Measurements from ENCODE around the gene SLC38A10. TPM values are rescaled to one million over a fixed set of nuclear protein-coding genes. Genes with fewer than 3 reads are reported as not detected.

SLC38A10 gene
- total and polyA plus RNA-seq, 2 of the 13 experiments (the other 11 are each of a cell fraction or from before 2014, with no cell fraction given): 23.4 to 55.8 TPM

- peak; percentile 60 for TF ChIP-seq TFDP2 (CRISPR knock-in tag; IDR thresholded peaks at IDR 0.05)
- peak; percentile 53; the same call in 1 of the 2 replicates for TF ChIP-seq ZNF143 (CRISPR knock-in tag; IDR thresholded peaks at IDR 0.05)
- TF ChIP-seq ZNF563 (CRISPR knock-in tag; IDR thresholded peaks at IDR 0.05): no peak
- no peak for TF ChIP-seq ZNF619 (CRISPR knock-in tag; IDR thresholded peaks at IDR 0.05)
- TF ChIP-seq ISL2 (CRISPR knock-in tag; IDR thresholded peaks at IDR 0.05): peak; percentile 20; the same call in 1 of the 2 replicates
- TF ChIP-seq, protein P1, sequence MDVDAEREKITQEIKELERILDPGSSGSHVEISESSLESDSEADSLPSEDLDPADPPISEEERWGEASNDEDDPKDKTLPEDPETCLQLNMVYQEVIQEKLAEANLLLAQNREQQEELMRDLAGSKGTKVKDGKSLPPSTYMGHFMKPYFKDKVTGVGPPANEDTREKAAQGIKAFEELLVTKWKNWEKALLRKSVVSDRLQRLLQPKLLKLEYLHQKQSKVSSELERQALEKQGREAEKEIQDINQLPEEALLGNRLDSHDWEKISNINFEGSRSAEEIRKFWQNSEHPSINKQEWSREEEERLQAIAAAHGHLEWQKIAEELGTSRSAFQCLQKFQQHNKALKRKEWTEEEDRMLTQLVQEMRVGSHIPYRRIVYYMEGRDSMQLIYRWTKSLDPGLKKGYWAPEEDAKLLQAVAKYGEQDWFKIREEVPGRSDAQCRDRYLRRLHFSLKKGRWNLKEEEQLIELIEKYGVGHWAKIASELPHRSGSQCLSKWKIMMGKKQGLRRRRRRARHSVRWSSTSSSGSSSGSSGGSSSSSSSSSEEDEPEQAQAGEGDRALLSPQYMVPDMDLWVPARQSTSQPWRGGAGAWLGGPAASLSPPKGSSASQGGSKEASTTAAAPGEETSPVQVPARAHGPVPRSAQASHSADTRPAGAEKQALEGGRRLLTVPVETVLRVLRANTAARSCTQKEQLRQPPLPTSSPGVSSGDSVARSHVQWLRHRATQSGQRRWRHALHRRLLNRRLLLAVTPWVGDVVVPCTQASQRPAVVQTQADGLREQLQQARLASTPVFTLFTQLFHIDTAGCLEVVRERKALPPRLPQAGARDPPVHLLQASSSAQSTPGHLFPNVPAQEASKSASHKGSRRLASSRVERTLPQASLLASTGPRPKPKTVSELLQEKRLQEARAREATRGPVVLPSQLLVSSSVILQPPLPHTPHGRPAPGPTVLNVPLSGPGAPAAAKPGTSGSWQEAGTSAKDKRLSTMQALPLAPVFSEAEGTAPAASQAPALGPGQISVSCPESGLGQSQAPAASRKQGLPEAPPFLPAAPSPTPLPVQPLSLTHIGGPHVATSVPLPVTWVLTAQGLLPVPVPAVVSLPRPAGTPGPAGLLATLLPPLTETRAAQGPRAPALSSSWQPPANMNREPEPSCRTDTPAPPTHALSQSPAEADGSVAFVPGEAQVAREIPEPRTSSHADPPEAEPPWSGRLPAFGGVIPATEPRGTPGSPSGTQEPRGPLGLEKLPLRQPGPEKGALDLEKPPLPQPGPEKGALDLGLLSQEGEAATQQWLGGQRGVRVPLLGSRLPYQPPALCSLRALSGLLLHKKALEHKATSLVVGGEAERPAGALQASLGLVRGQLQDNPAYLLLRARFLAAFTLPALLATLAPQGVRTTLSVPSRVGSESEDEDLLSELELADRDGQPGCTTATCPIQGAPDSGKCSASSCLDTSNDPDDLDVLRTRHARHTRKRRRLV (CRISPR knock-in tag; IDR thresholded peaks at IDR 0.05): peak; percentile 10; the same call in 1 of the 2 replicates
- TF ChIP-seq HIC2 (CRISPR knock-in tag; IDR thresholded peaks at IDR 0.05; ENCODE audit: low read depth): 0 out of 2 replicates have a peak, but pooled peaks have one; percentile 57
- peak; percentile 69; the same call in 1 of the 2 replicates for TF ChIP-seq HNF1B (CRISPR knock-in tag; IDR thresholded peaks at IDR 0.05)
- no peak for TF ChIP-seq REL (CRISPR knock-in tag; conservative IDR thresholded peaks at IDR 0.05)
- peak; percentile 54; the same call in 1 of the 2 replicates for TF ChIP-seq ZFP91 (CRISPR knock-in tag; IDR thresholded peaks at IDR 0.05; ENCODE audit: borderline replicate concordance)
- no peak for TF ChIP-seq ZNF766 (CRISPR knock-in tag; IDR thresholded peaks at IDR 0.05; ENCODE audit: borderline replicate concordance)
- TF ChIP-seq FLYWCH1 (CRISPR knock-in tag; IDR thresholded peaks at IDR 0.05): no peak
- peak; percentile 70 for TF ChIP-seq ZNF740 (CRISPR knock-in tag; IDR thresholded peaks at IDR 0.05)
- no peak for TF ChIP-seq ZNF343 (CRISPR knock-in tag; IDR thresholded peaks at IDR 0.05)
- TF ChIP-seq LCORL (IDR thresholded peaks at IDR 0.05): no peak
- TF ChIP-seq LCORL (CRISPR knock-in tag; IDR thresholded peaks at IDR 0.05): peak; percentile 81
Measured at GRCh38 chr17:81338274-81339190, 43.4 kb upstream of the SLC38A10 start (continued).

Data from HepG2 (cell line).